Measurements from ENCODE around the gene BBS1.

DNA sequence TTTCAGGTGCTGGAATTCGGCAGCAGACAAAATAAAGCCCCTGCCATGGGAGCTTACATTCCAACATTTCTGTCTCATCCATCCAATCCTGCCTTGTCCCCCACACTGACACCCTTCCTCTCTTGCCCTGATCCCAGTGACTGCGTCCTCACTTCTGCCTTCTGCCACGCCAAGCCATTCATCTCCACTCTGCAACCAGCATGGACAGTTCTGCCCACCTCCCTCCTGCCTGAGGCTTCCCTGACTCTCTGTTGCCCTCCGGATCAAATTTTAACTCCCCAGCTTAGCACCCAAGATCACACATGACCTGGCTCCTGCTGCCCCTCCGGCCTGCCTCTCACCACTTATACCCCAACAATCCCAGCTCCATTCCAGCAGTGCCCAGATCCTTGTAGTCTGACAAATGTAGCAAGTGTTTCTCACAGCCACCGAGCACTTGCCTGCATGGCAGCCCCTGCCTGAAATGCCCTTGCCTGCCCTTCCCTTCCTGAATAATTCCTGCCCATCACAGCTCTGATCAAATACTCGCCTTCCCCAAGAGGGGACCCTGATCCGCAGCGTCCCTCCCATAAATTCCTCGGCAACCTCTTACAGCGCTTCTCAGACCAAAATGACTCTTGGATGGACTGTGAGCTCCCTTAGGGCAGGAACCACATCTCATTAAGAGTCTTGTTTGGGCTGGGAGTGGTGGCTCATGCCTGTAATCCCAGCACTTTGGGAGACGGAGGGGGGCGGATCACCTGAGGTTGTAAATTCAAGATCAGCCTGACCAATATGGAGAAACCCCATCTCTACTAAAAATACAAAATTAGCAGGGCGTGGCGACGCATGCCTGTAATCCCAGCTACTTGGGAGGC, 38.6 kb downstream of the BBS1 start:
- TF ChIP-seq, protein P1, sequence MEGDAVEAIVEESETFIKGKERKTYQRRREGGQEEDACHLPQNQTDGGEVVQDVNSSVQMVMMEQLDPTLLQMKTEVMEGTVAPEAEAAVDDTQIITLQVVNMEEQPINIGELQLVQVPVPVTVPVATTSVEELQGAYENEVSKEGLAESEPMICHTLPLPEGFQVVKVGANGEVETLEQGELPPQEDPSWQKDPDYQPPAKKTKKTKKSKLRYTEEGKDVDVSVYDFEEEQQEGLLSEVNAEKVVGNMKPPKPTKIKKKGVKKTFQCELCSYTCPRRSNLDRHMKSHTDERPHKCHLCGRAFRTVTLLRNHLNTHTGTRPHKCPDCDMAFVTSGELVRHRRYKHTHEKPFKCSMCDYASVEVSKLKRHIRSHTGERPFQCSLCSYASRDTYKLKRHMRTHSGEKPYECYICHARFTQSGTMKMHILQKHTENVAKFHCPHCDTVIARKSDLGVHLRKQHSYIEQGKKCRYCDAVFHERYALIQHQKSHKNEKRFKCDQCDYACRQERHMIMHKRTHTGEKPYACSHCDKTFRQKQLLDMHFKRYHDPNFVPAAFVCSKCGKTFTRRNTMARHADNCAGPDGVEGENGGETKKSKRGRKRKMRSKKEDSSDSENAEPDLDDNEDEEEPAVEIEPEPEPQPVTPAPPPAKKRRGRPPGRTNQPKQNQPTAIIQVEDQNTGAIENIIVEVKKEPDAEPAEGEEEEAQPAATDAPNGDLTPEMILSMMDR (conservative IDR thresholded peaks at IDR 0.05; ENCODE audit: low read length), result no peak
- no peak for TF ChIP-seq EZH2phosphoT487 (IDR thresholded peaks at IDR 0.05; ENCODE audit: borderline replicate concordance, low read depth, low read length)
